ENCODE data around the gene PDE11A.
"Not testable (repeated sequence)": the region's sequence is repeated elsewhere in the genome, so short reads cannot be mapped to it uniquely, and the experiment has no call there.

Gene PDE11A

DNA sequence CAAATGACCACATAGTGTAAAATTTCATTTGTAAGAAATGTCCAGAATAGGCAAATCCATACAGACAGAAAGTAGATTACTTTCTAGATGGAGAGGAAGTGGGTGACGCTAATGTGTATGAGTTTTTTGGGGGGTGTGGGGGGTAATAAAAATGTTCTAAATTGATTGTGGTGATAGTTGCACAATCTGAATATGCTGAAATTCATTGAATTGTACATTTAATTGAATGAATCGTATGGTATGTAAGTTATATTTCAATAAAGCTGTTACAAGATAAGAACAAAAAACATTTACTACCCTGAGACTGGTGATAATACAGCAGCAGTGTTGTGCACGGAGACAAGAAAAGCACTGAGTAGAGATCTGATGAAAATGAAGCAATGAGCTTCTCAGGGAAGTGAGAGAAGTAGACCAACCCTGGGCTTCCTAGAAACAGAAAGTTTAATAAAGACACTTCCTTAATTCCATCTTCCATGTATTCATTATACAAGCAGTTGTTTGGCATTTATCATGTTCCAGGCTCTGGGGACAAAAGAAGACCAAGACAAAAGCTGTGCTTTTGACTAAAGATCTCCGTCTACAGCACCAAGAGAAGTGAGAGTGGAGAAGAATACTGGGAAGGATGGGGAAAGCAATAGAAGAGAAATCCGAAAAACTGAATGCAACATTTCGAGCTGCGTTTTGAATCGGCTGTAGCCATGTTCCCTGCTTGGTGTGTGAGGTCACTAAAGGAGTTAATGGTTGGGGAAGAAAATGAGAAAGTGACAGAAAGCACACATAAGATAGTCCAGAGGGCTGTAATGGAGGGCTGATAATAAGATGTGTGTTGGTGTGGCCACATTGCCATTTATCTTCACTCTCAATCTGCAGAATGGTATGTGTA, 1.8 kb upstream of the PDE11A start:
- DNase-seq, result no peak

DNA sequence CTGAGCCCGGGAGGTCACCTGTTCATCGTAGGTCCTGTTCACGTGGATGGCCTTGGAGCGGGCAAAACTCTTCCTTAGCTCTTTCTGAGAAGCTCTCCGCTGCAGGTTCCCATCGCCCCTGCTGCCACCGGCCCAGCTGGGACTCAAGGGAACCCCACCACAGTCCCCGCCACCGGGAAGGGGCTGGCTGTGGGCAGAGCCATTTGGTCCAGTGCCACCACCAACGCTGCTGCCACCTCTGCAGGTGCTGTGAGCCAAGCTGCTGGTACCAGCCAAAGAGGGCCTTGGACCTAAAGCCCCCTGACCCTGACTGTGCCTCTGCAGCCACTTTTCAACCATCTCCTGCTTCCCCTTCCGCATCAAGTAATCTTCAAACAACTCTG, 586 bp downstream of the PDE11A start:
- DNase-seq, result no peak

DNA sequence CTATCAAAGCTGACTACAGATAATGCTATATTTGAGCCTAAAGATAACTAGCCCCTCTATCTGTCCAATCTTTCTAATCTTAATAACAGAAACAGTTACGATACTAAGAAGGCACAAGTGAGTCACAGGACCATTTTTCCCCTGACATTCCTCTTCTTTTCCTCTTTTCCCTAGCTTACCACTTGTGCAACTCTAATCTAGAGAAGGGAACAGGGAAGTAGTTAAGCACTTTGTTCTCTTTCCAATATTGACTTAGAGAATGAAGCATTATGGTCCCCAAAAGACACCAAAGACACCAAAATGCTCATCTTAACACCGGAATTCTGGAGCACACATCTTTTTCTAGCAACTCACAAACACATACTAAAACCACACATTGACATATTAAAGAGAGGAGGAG, 1.8 kb downstream of the PDE11A start:
- no peak for DNase-seq

GRCh38 chr2:178069551-178069950, 3.0 kb downstream of the PDE11A start:
- DNase-seq, result no peak

DNA sequence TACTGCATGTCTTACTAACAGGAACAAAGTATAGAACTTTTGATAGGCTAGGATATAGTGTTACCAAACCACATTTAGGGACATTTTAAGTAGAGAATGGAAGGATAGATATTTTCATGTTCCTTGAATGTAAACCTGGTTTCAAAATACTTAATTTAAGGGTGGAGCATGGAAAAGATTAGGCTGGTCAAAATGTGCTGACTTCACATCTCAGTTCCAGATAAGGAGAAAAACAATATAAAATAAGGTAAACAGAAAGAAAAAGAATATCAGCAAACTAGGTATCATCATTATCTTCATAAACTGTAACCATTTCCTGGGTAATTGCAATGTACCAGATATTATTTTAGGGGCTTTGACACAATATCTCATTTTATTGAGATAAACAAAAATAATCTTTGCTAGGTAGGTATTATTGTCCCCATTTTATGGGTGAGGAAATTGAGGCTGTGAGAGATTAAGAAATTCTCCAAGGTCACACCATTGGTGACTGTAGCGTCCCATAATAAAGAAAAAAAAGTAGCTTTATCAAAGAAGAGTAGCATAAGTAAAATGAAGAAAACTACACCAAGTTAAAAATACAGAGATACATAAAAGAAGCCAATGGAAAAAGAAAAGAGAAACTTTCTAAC, 3.6 kb downstream of the PDE11A start:
- no peak for DNase-seq

DNA sequence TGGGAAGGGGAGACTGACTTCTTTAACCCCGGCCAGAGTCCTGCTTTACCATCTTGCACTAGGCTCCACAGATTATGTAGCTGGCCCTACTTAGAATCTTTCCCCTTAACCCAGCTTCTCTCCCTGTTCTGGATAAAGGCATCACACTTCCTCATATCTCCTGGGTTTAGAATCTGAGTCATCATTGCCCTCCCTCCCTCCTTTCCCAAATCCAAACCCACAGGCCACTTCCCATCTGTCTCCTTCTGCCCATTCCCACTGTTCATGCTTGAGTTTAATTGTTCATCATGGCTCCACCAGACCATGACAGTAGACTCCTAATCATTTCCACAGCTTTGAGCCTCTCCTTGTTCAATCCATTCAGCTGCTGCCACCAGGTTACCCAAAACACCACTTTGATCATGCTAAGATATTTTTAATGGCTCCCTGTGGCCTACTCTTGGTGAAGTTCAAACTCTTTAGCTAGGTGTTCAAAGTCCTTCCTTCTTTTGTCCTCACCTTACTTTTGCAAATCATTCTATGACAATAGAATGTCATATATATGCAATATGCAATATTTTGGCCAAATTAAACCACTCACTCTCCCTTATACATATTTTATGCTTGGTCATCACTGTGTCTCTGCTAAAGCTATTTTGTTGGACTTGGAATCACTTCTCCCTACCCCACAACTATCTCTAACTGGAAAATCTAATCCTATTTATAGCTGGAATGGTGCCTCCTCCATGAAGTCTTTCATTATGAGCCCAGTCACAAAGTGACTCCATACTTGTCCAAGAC, 5.5 kb downstream of the PDE11A start:
- no peak for DNase-seq

DNA sequence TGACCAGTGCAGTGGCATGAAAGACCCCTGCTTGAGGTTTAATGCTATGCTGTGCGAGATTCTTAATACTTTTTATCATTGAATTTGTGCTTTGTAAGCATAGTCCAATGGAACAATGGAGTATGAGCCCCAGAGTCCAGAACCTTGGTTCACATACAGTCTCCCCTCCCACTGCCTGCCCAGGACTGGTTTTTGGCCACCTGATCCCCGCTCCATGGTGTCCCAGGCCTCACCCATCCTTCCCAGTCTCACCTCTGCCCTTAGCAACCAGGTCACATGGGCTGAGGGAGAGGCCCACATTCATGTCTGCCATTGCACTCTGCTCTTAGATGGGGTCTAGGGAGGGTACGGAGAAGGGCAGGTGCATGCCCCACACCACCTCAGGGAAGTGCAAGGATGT, 6.3 kb downstream of the PDE11A start:
- no peak for DNase-seq

- no peak for DNase-seq
These were observed 12.9 kb downstream of the PDE11A start for GRCh38 chr2:178059681-178060080.

DNA sequence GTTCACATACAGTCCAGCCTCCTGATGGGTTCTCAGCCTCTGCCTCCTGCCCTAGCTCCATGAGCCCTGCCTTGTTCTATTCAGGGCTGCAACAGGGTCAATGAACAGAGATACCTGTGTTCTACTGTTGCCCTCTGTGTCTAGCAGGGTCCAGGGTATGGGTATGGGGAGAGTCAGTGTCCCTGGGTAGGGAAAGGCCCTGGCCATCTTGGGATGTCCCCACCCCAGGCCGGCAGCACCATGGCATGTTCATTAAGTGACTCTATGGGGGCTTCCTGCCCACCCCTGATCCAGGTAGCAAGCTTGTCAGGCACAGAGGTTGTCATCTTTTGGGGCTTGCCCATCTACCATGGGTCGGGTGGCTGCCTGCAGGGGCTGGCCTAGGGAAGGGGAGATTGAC, 13.5 kb downstream of the PDE11A start:
- DNase-seq, result no peak

GRCh38 chr2:178057179-178057680, 15.3 kb downstream of the PDE11A start:
- DNase-seq, result no peak

DNA sequence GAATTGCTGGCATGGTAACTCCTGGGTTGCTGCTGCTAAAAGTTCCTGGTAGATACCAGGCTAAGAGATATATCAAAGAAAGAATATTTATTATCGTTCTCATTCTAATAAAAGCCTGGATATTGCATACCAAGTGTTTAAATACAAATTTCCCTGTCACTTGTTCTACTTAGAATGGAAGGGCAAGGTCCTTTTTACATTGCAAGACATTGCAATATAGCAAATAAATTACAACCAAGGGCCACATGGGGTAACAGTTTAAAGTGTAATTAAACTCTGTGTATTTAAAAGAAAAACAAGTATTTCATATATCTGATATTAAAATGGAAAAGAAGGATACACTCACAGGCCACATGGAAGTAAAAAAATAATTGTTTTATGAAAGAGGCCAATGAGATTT, 16.2 kb downstream of the PDE11A start:
- DNase-seq, result no peak

GRCh38 chr2:178051257-178051656, 21.3 kb downstream of the PDE11A start:
- not testable (repeated sequence) for DNase-seq

DNA sequence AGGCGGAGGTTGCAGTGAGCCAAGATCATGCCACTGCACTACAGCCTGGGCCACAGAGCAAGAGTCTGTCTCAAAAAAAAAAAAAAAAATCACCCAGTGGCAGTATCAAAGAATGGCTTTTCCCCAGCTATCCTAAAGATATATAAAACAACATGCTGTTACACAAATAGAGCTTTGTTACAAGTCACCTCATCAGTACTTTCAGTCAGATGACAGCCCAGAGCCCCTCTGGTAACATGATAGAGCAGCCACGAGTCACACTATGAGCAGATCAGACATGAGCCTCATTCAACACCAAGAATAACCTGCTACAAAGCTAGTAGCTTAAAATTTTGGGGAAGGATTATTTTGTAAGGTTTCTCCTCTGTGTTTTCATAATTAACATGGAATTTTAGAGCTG, 25.2 kb downstream of the PDE11A start:
- DNase-seq, result no peak

DNA sequence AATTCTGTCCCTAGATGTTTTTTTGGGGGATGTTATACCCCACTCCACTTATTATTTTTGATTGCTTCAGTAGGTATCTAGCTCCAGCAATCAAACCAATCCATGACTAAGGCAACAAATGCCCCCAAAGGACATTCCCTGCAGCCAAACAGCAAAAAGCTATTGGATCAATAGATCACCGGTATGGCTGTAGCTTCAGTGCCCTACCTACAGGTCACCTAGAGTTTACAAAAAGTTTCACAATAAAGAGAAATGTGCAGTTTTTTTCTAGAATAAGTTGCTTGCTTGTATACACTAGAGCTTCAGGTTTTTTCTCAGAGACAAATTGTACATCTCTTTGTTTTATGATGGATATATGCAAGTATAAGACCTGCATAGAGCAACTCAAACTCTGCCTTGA, 27.7 kb downstream of the PDE11A start:
- no peak for DNase-seq

DNA sequence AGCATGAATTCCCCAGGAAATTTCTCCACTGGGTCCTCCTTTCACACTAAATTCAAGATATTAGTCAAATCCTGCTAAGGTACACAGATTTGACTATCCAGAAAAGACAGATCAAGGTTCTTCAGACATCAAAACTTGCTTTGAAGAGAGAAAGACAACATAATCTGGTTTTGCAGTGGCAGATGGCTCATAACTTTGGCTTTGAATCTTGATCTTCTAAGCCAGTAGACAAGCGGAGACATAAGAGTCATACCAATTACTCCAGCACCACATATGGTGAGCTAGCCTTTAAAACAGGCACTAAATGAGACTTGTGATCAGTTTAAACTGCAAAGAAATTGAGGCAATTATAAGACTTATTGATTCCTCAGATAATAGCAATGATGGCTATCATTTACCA, 29.3 kb downstream of the PDE11A start:
- DNase-seq, result no peak

DNA sequence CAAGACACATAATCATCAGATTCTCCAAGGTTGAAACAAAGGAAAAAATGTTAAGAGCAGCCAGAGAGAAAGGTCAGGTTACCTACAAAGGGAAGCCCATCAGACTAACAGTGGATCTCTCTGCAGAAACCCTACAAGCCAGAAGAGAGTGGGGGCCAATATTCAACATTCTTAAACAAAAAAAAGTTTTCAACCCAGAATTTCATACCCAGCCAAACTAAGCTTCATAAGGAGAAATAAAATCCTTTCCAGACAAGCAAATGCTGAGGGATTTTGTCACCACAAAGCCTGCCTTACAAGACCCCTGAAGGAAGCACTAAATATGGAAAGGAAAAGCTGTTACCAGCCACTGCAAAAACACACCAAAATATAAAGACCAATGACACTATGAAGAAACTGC, 39.0 kb downstream of the PDE11A start:
- DNase-seq, result not testable (repeated sequence)

- DNase-seq, result no peak
These were observed 43.2 kb downstream of the PDE11A start for GRCh38 chr2:178029342-178029741.

- DNase-seq, result no peak
These were observed 46.9 kb downstream of the PDE11A start for GRCh38 chr2:178025551-178026185.

DNA sequence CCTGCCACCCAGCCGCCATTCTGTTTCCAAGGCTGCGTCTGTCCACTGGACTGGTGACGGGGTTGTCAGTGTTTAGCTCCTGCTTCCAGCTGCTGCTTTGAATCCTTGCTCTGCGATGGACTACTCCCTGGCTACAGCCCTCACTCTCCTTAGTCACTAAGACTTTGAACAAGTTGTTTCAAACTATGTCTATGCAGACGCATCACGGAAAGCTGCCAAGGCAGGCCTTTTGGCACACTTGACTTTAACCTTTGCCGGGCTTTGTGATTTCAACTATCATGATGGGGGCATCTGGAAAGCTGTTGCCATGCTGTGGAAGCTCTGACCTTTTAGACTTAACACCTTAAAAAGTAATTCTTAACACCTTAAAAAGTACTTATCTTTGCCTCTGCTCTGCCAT, 54.4 kb downstream of the PDE11A start:
- no peak for DNase-seq

DNA sequence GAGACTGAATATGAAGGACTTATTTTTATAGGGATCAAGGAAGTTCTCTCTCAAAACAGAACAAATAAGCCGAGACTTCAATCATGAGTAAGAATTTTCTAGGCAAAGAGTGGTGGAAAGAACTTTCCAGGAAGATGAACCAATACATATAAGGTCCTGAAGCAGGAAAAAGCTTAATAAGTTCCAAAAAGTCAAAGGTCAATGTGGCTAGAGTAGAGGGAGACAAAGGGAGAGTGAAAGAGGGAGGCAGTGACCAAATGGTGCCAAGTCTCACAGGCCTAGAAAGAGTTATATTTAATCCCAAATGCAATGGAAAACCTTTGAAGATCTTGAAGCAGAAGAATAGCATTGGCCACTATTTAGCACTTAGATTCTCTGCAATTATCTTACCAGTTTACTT, 56.0 kb downstream of the PDE11A start:
- DNase-seq, result no peak

DNA sequence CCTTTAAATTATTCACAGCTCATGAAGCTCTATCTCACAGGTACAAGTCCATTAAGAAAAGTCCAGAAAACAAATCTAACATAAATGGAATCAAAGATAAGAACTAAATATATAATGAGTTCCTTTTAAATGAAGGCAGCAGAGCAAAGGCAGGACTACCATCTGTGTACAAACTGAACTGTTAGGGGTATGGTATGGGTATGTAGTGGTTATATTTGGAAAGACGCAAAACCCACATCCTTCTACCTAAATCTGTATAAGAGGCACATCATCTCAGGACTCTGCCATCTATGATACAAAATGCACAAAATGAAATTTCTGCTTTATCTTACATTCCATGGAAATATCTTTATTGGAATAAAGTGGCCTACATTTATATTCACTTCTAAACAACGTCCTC, 59.9 kb downstream of the PDE11A start:
- no peak for DNase-seq

GRCh38 chr2:178009813-178010212, 62.8 kb downstream of the PDE11A start:
- DNase-seq, result no peak

DNA sequence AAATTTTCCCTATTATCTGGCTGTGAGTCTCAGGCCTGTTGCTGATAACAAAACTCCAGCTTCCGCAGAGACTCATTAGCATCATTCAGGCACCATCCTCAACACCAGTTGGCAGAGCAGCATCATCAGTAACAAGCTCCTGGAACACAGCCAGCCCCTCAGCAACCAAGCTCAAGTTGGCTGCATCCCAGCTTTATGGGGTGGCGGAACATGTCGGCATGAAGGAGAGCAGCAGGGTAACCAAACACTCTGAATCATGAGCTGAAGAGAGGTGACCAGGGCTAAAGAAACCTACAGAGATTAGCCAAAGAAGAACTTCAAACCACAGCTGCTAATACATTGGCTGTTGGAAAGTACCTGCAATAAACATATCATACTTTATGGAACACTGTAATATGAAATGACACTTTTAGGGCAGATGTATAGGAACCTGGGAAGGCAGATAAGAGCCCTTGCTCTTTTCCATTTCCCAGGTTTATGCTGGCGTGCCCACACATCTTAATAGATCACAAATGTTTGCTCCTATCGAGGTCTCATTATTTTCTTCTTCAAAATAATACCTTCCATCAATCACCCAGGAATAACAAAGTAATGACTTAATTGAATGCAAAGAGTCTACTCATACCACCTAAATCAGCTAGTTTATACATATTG, 63.8 kb downstream of the PDE11A start:
- no peak for DNase-seq
